ENCODE results near the gene PEAK1. TPM values are rescaled to one million over a fixed set of nuclear protein-coding genes. Genes with fewer than 3 reads are reported as not detected.

The PEAK1 gene
- total RNA-seq, 1 experiment from 2014 or later = 58.7 TPM

GRCh38 chr15:77099741-77100463 is 320.0 kb downstream of the PEAK1 start:
- intact Hi-C loops (cut with micrococcal nuclease; ENCODE audit: unreplicated experiment) = no loop called here
- in situ Hi-C loops (cut with HindIII; ENCODE audit: low pct_unique_long_range_greater_than_20kb, low sequenced_read_pairs) = no loop called here
- Histone ChIP-seq H3K27me3 (ENCODE audit: control insufficient read depth, insufficient read depth, low read length) (no peaks in the 10 kb centered on the region; the same call in 1 of the 2 replicates), H3K9me3 (ENCODE audit: control insufficient read depth, insufficient read depth, low read depth, low read length) (no peaks in the 10 kb centered on the region), H3K4me1 (ENCODE audit: control insufficient read depth, insufficient read depth, low read length) (no peaks in the 10 kb centered on the region), H3K4me3 (ENCODE audit: low read depth in 2 of 2, low read length in 2 of 2) (no peak overlapping the region), H3K36me3 (ENCODE audit: control insufficient read depth, insufficient read depth, low read length) (no peaks in the 10 kb centered on the region), H3K27ac (ENCODE audit: low read length) (no peak overlapping the region)
- ATAC-seq = no peak
- POLR2A ChIA-PET = no interaction called here
- BruUV-seq (replicated peaks) = no TSS peak
- no peak for DNase-seq (ENCODE audit: low read depth, low spot score)
- CTCF ChIA-PET = no interaction called here
- TF ChIP-seq SIN3A (IDR thresholded peaks at IDR 0.05; ENCODE audit: borderline replicate concordance, insufficient read depth, low read depth, low read length) = no peak
- TF ChIP-seq CTCF (IDR thresholded peaks at IDR 0.05) = no peak
- TF ChIP-seq REST (IDR thresholded peaks at IDR 0.05; ENCODE audit: insufficient read depth in 1 of 2, low read depth in 2 of 2, low read length in 1 of 2) = no peak
- TF ChIP-seq TCF7L2 (IDR thresholded peaks at IDR 0.05; ENCODE audit: low read depth, low read length) = no peak
- no peak for TF ChIP-seq POLR2AphosphoS5 (IDR thresholded peaks at IDR 0.05; ENCODE audit: low read depth, low read length)

GRCh38 chr15:77098572-77098971 is 321.3 kb downstream of the PEAK1 start:
- no peak for ATAC-seq
- TF ChIP-seq CTCF (IDR thresholded peaks at IDR 0.05) = no peak
- BruUV-seq (replicated peaks) = no TSS peak
- CTCF ChIA-PET = interaction anchor here (0.6 to 0.9 kb wide), 2 partner anchors 9 to 11 kb away, joined by 3 to 4 read pairs; no protein-coding TSS in a partner anchor
- Histone ChIP-seq H3K27me3 (ENCODE audit: control insufficient read depth, insufficient read depth, low read length) (no peaks in the 10 kb centered on the region; the same call in 1 of the 2 replicates), H3K36me3 (ENCODE audit: control insufficient read depth, insufficient read depth, low read length) (no peaks in the 10 kb centered on the region), H3K4me3 (ENCODE audit: low read depth in 2 of 2, low read length in 2 of 2) (no peak overlapping the region), H3K9me3 (ENCODE audit: control insufficient read depth, insufficient read depth, low read depth, low read length) (no peaks in the 10 kb centered on the region), H3K4me1 (ENCODE audit: control insufficient read depth, insufficient read depth, low read length) (no peaks in the 10 kb centered on the region), H3K27ac (ENCODE audit: low read length) (no peak overlapping the region)
- in situ Hi-C loops (cut with HindIII; ENCODE audit: low pct_unique_long_range_greater_than_20kb, low sequenced_read_pairs) (no loop called here), intact Hi-C loops (cut with micrococcal nuclease; ENCODE audit: unreplicated experiment) (no loop called here)
- POLR2A ChIA-PET = no interaction called here
- DNase-seq (ENCODE audit: low read depth, low spot score) = no peak
